HL-60/S4 (cell line): Measurements from ENCODE around the gene ZNF570.

ENCODE experiments used
- in situ Hi-C: fragments of 300-500 bp; cut with MboI; formaldehyde crosslinking; loops from 2 replicates; pipeline ENCODE4 v1.14.3; 2022; ENCODE audit warnings: low sequenced_read_pairs

Gene ZNF570

DNA sequence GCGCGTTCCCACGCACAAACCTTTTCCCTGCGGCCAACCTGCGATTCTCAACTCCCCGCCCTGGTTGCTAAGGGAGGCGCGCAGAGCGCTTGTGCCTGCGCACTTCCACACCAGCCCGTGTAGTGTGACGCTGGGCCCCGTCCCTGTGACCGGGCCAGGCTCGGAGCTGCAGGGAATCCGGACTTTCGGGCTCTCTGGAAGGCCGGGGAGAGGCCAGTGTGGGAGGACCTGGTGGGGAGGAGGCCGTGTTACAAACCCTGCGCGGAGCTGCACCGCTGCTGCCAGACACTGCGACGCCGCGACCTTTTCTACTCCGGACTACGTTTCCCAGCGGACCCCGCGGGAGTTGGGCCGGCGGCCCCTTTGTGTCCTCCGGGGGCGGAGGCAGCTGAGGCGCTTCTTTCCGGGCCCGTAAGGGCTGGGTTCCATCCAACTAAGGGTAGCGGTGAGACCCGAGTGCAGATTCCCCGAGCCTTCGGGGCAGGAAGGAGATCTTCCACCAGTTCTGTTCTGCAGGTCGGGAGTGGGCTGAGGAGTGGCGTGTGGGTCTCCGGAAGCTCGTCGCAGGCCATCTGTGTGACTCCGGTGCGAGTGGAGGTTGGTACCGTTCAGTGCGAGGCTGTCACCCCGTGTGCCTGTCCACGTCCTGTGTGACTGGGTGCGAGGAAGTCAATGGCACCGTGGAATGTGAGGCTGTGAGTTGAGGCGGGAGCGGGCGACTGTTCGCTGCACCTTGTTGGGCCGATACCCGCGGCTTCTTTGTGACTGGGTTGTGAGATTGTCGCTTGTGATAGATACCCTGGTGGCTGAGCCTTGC is at the start of gene ZNF570:
TSS of gene ZNF570 (plus strand) at position 396 of the 817 bp plus-strand sequence. CDS start 999 bp downstream, outside the sequence.
- in situ Hi-C loops: no loop called here

DNA sequence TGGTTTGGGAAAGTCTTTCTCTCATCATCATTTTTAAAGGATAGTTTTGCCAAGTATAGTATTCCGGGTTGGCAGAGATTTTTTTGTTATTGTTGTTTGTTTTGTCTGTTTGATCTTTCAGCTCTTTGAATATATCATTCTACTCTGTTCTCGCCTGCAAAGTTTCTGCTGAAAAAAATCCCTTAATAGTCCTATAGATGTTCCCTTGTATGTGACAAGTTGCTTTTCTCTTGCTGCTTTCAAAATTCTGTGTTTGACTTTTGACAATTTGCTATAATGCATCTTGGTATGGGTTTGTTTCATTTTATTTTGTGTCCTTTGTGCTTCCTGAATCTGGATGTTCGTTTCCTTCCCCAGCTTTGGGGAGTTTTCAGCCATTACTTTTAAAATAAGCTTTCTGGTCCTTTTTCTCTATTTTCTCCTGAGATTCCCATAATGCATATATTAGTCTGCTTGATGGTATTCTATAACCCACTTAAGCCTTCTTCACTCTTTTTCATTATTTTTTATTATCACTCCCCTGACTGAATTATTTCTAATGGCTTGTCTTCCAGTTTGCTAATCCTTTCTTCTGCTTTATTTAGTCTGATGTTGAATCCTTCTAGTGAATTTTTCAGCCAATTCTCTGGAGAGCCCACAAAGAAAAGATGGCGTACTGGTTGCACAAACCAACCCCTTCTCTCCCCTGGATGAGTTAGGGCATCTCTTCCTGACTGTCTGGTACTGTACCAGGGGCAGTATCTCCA is 16.5 kb upstream of the ZNF570 start:
- in situ Hi-C loops: no loop called here

DNA sequence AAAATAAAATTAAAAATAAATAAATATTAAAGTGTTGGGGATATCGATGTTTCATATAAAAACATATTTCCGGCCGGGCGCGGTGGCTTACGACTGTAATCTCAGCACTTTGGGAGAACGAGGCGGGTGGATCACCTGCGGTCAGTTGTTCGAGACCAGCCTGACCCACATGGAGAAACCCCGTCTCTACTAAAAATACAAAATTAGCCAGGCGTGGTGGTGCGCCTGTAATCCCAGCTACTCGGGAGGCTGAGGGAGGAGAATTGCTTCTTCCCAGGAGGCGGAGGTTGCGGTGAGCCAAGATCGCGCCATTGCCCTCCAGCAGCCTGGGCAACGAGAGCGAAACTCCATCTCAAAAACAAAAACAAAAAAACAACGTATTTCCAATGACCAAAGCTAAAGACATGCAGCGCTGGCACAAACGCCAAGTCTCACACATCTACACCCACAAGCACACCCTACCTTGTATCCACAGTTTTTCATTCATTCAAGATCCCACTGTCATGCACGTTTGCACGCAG is 2.8 kb upstream of the ZNF570 start:
- in situ Hi-C loops: no loop called here

DNA sequence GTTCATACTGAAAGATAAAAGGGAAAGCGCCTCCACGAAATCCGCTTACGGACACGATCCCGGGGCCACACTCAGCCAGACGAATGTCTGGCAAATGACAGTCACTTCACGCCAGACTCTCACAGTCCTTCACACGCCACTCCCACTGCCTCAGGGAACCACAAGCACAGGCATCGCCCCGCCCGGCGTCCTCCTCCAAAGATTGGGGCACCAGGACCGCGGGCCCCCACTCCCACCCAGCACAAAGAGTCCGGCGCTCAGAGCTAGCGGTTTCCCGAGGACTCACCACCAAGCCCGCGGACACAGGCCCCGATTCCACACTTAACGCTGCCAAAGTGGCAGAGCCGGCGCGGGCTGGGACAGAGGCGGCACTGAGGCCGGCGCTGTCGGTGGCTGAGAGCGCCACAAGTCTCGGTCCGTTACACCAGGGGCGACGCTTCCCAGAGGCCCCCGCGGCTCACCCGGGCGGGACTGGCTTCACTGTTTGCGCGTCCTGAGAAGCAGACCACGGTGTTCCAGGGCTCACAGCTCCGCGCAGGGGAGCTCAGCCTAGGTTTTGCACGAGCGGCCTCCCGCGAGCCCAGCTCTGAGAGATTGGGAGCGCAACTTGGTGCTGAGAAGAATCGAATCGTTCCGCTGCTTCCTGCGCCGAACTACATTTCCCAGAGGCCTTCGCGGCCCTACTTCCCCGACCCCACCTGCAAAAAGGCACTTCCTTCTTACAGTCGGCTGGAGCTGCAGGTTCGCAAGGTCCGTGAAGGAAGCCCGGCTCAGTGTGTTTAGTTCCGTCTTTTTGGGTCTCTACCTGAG is 2.2 kb upstream of the ZNF570 start, which contains the start of gene ZNF569:
TSS of gene ZNF569 (minus strand) at position 647 of the 810 bp plus-strand sequence. CDS start 22,523 bp downstream, outside the sequence.
- in situ Hi-C loops: no loop called here

DNA sequence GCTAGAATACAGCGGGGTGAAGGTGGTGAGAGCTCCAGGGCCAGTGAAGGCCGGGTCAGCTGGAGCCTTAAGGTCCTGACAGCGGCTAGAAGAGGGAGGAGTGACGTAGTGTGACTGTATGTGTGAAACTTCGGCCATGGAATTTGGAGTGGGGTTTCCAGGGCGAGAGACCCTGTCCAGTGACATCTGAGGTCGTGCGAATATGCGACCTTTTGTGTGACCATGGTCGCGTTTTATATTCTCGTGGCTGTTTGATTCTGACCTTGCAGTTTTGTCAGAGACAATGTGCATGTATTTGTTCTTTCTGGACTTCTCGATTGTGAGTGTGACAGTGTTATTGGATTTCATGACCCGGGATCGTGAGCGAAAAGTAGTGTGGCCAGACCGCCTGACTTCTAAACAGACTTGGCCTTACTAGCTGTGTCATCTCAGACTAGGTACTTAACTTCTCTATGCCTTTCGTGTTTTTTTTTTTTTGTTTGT is 1.5 kb upstream of the ZNF570 start:
- in situ Hi-C loops: no loop called here

DNA sequence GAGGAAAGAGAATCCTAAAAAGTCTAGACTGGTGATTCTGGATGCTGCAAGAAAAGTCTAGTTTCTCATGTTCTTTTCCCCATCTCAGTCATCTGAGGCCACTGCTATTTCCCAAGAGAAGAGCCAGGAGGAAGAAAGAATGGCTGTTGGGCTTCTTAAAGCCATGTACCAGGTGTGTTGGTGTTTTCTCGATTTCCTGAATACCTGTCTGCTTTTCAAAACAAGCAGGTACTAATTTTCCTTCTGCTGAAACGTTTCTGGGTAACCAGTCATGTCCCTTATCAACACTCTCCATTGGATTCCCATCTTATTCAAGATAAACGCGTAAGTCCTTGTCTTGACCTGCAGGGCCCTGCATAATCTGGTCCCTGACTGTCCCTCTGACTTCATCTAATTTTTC is 1.1 kb downstream of the ZNF570 start:
- in situ Hi-C loops: no loop called here

DNA sequence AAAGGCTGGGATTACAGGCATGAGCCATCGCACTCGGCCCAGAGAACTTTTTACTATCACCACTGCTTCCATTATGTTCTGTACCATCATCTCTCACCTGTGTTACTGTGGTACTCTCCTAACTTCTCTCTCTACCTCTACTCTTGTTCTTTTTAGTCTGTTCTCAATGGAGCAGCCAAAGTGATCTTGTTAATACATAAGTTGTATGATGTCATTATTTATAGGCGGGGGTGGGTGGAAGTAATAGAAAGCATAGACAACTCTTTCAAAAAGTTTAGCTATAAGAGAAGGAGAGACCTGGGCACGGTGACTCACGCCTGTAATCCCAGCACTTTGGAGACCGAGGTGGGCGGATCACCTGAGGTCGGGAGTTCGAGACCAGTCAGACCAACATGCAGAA is 3.0 kb downstream of the ZNF570 start:
- in situ Hi-C loops: no loop called here

DNA sequence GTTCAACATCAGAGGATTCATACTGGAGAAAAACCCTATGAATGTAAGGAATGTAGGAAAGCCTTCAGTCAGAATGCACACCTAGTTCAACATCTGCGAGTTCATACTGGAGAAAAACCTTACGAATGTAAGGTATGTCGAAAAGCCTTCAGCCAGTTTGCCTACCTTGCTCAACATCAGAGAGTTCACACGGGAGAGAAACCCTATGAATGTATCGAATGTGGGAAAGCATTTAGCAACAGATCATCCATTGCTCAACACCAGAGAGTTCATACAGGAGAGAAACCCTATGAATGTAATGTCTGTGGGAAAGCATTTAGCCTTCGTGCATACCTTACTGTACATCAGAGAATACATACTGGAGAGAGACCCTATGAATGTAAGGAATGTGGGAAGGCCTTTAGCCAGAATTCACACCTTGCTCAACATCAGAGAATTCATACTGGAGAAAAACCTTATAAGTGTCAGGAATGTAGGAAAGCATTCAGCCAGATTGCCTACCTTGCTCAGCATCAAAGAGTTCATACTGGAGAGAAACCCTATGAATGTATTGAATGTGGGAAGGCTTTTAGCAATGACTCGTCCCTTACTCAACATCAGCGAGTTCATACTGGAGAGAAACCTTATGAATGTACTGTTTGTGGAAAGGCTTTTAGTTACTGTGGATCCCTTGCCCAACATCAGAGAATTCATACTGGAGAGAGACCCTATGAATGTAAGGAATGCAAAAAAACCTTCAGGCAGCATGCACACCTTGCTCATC is 15.4 kb downstream of the ZNF570 start:
- in situ Hi-C loops: no loop called here

DNA sequence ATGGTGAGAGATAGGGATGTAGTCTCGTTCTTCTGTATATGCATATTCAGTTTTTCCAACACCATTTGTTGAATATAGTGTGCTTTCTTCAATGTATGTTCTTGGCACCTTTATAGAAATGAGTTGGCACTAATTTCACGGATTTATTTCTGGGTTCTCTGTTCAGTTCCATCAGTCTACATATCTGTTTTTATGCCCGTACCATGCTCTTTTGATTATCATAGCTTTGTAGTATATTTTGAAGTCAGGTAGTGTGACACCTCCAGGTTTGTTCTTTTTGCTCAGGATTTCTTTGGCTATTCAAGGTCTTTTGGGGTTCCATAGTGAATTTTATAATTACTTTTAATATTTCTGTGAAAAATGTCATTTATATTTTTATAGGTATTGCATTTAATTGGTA is 23.1 kb downstream of the ZNF570 start:
- in situ Hi-C loops: no loop called here

DNA sequence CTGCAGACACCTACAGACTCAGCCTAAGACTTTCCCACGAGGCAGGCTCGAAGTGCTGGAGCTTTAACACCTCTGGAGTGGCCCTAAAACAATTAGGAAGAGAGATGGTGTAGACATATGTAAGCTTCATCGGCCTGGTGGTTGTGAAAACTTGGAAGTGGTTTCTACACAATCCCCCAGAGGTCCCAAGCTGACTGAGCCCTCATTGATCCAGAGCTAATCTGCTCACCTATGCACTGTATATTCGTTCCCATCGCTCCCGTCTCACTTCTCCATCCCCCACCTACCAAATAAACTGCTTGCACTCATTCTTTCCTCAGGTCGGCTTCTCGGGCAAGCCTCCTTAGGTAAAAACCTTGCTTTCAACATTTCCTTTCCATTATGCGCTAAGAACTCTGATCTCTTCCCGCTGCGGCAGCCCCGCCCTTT is 36.8 kb downstream of the ZNF570 start:
- in situ Hi-C loops: no loop called here

DNA sequence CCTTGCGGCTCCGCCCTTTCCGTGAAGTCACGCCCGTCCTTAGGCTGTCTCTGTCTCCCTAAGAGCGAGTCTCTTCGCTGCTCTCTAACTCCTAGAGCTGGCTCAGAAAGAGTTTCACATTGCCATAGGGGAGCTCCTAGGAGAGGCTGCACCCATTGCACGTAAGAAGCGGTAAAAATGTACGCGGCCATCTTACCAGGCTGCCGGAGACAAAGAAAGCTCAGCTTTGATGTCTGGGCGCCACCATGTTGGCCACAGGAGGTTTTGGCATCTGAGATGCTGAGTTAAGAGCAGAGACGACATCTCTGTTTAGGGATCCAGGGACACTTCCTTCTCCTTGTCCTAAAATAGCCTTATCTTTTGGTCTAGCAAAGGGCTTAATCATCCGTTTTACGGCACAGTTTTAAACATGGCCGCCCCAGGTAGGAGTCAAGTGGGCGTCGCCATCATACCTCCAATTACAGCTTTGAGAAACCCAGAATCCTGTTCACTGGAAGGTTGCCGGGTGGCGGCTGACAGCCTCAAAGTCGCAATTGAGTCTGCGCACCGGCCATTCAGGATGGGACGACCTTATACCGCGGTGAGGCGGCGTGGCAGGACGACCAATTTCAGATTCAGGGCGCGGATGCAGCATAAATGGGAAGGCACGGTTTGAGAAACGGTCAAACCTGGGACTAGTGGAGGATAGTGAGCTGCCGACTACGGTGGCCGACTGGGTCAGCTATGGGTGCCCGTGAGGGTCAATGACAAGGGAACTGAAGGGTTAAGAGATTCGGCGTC is 37.4 kb downstream of the ZNF570 start, which contains the start of gene ZNF793:
TSS of gene ZNF793 (plus strand) at position 553 of the 780 bp plus-strand sequence. CDS start 16,501 bp downstream, outside the sequence.
- in situ Hi-C loops: no loop called here

DNA sequence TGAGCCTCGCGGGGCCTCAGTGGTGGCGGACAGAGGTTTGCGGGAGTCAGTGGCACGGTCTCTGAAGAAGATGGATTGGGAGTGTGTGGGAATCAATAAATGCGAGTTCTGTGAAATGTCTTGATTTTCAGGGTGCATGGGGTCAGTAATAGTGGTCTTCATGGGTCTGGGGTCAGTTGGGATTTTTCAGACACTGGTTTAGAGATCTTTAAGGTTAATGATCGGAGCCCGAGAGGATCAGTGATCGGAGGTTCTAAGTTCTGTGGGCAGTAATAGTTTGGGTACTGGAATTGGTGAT is 38.0 kb downstream of the ZNF570 start:
- in situ Hi-C loops: no loop called here

DNA sequence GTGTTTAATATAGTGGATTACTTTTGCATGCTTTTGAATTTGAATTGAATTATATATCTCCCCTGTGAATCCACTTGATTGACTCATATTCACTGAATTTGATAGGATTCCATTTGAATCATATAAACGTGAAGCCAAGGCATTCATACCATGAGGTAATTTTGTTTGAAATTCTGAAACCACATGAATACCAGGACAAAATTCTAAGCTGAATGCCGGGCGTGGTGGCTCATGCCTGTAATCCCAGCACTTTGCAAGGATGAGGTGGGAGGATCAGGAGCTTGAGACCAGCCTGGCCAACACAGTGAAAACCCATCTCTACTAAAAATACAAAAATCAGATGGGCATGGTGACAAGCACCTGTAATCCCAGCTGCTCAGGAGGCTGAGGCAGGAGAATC is 42.0 kb downstream of the ZNF570 start:
- in situ Hi-C loops: no loop called here

DNA sequence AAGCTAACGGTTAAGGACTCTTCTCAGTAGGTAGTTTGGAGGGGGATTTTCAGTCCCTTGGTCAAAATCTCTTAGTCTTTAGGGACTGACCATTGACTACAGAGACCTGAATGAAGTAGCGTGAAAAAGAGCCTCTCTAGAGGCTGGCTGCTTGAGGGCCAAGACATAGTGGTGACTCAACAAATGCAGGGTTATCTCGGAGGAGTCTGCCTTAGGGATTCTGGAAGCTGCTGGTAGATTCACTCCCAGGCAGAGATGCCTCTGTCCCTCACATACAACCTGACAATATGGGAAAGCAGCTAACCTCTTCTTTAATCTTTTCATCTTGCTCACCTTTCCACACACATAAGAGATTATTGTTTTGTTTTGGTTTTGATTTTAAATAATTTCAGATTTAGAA is 42.7 kb downstream of the ZNF570 start:
- in situ Hi-C loops: no loop called here

DNA sequence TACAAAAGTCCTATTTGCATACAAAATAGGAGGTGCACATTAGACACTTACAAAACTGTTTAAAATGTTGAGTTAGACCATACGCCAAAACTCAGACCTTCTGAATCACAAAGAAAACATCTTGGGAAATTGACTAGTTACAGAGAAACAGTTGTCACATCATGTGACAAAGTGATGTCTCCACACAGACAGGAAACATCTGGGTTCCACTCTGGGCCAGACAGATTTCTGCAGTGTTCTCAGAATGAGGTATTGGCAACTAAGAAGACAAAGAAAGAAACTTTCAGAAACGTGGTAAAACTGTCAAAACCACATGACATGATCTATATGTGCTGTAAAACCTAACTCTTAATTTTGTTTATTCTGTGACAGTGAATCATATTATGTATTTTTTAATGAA is 44.2 kb downstream of the ZNF570 start:
- in situ Hi-C loops: no loop called here

DNA sequence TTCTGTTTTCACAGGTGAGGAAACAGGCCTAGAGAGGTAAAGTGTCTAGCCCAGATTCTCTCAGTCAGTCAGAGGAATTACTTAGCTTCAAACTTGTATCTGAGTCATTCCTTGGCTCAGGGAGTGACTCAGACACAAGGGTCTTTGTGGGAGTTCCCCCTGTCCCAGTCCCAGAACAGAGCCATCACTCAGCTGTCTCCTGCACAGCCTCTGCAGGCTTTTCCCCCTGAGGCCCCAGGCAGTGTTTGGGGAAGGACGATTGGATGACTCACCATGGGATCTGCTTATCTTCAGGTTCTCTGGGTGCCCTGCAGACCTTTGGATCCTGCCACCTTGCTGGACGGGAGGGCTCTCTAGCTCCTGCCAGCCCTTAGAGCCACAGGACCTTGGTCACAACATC is 50.7 kb downstream of the ZNF570 start:
- in situ Hi-C loops: no loop called here

DNA sequence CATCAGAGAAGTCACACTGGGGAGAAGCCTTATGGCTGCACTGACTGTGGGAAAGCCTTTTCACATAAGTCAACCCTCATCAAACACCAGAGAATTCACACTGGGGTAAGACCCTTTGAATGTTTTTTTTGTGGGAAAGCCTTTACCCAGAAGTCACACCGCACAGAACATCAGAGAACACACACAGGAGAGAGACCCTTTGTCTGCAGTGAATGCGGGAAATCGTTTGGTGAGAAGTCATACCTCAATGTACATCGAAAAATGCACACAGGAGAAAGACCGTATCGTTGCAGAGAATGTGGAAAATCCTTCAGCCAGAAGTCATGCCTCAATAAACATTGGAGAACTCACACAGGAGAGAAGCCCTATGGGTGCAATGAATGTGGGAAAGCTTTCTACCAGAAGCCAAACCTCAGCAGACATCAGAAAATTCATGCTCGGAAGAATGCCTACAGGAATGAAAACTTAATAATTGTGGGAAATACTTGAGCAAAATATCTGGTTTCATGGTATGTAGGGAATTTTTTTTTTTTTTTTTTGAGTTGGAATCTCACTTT is 68.3 kb downstream of the ZNF570 start:
- in situ Hi-C loops: no loop called here
